GM12864 (cell line): ENCODE results near the gene ROBO2.

Source experiments
- DNase-seq: peaks from one replicate; pipeline ENCODE4 v3.0.0-alpha.2; 2011; ENCODE audit warnings: low read depth
- H3K4me3 ChIP-seq: 2 replicates; pipeline ENCODE4 v1.5.1; 2011; ENCODE audit warnings: mild to moderate bottlenecking, low read depth, low read length, control low read depth
- CTCF ChIP-seq: IDR thresholded peaks from 2 replicates; pipeline ENCODE4 v1.5.1; 2011; ENCODE audit warnings: low read depth, mild to moderate bottlenecking, moderate library complexity, low read length, control low read depth, inconsistent platforms; ENCODE audit errors: missing control alignments

The ROBO2 gene

GRCh38 chr3:77244981-77245380 is 205.1 kb downstream of the ROBO2 start:
- no peak for TF ChIP-seq CTCF
- DNase-seq, result no peak
- H3K4me3 ChIP-seq, result no peak overlapping the region

GRCh38 chr3:77247061-77247460 is 207.2 kb downstream of the ROBO2 start:
- no peak overlapping the region for H3K4me3 ChIP-seq
- TF ChIP-seq CTCF, result no peak
- no peak for DNase-seq

GRCh38 chr3:77247817-77248216 is 207.9 kb downstream of the ROBO2 start:
- no peak for TF ChIP-seq CTCF
- no peak overlapping the region for H3K4me3 ChIP-seq
- DNase-seq, result no peak

GRCh38 chr3:77248420-77248819 is 208.5 kb downstream of the ROBO2 start:
- DNase-seq, result no peak
- no peak for TF ChIP-seq CTCF
- H3K4me3 ChIP-seq, result no peak overlapping the region

- DNase-seq, result no peak
- no peak overlapping the region for H3K4me3 ChIP-seq
- TF ChIP-seq CTCF, result no peak
Observed at GRCh38 chr3:77251136-77251535, 211.2 kb downstream of the ROBO2 start.

- no peak for DNase-seq
- peak; percentile 46 for TF ChIP-seq CTCF
Observed at GRCh38 chr3:77254967-77255831, 215.3 kb downstream of the ROBO2 start.

More at GRCh38 chr3:77254967-77255831, 215.3 kb downstream of the ROBO2 start:
- H3K4me3 ChIP-seq, result no peak overlapping the region
